MM.1S (cell line): ENCODE measurements around the gene ZSCAN25.

Experiments used
- DNase-seq: peaks from one replicate; pipeline ENCODE4 v3.0.0-alpha.2; 2015
- H2AFZ ChIP-seq: fragments of 300-600 bp; sonication (generic); 2 replicates; pipeline ENCODE4 v1.6.0; 2016; ENCODE audit warnings: antibody characterized with exemption, low read length
- H3F3A ChIP-seq: fragments of 300-600 bp; sonication (generic); 2 replicates; pipeline ENCODE4 v1.6.1; 2016; ENCODE audit warnings: mild to moderate bottlenecking, antibody characterized with exemption, low read length, moderate library complexity, mixed read lengths; ENCODE audit not compliant: insufficient read depth
- H3K27ac ChIP-seq: fragments of 300-600 bp; sonication (generic); 2 replicates; pipeline ENCODE4 v1.5.1; 2016; ENCODE audit warnings: mild to moderate bottlenecking, low read length
- H3K27me3 ChIP-seq: fragments of 300-600 bp; sonication (generic); replicated peaks from 2 replicates; pipeline ENCODE4 v1.6.0; 2016; ENCODE audit warnings: low read length; ENCODE audit not compliant: insufficient read depth
- H3K36me3 ChIP-seq: fragments of 300-600 bp; sonication (generic); replicated peaks from 2 replicates; pipeline ENCODE4 v1.6.1; 2016; ENCODE audit warnings: mild to moderate bottlenecking, low read length, mixed read lengths; ENCODE audit not compliant: insufficient read depth
- H3K4me1 ChIP-seq: fragments of 300-600 bp; sonication (generic); 2 replicates; pipeline ENCODE4 v1.6.1; 2016; ENCODE audit warnings: low read length, mixed read lengths
- H3K4me2 ChIP-seq: fragments of 300-600 bp; sonication (generic); 2 replicates; pipeline ENCODE4 v1.6.0; 2016; ENCODE audit warnings: low read depth, low read length
- H3K4me3 ChIP-seq: fragments of 300-600 bp; sonication (generic); 2 replicates; pipeline ENCODE4 v1.5.1; 2016; ENCODE audit warnings: low read length, mixed read lengths
- H3K79me2 ChIP-seq: fragments of 300-600 bp; sonication (generic); 2 replicates; pipeline ENCODE4 v1.6.1; 2016; ENCODE audit warnings: mixed run types, low read length, mixed read lengths
- H3K9ac ChIP-seq: fragments of 300-600 bp; sonication (generic); 2 replicates; pipeline ENCODE4 v1.6.1; 2016; ENCODE audit warnings: low read length, mixed read lengths
- H3K9me2 ChIP-seq: fragments of 300-600 bp; sonication (generic); replicated peaks from 2 replicates; pipeline ENCODE4 v1.6.1; 2016; ENCODE audit warnings: mild to moderate bottlenecking, low read length, mixed read lengths; ENCODE audit not compliant: insufficient read depth
- H3K9me3 ChIP-seq: fragments of 300-600 bp; sonication (generic); replicated peaks from 2 replicates; pipeline ENCODE4 v1.6.1; 2016; ENCODE audit warnings: mild to moderate bottlenecking, low read length, mixed read lengths; ENCODE audit not compliant: insufficient read depth
- H4K20me1 ChIP-seq: fragments of 300-600 bp; sonication (generic); 2 replicates; pipeline ENCODE4 v1.6.1; 2016; ENCODE audit warnings: mild to moderate bottlenecking, low read length, moderate library complexity, mixed read lengths; ENCODE audit not compliant: insufficient read depth
- EZH2 ChIP-seq: fragments of 300-600 bp; sonication (generic); optimal IDR thresholded peaks from 2 replicates; pipeline ENCODE3; 2017; ENCODE audit warnings: low read depth, mild to moderate bottlenecking, antibody characterized with exemption, low read length, mixed read lengths
- EZH2phosphoT487 ChIP-seq: fragments of 300-600 bp; sonication (generic); IDR thresholded peaks from 2 replicates; pipeline ENCODE4 v1.6.1; 2018; ENCODE audit warnings: antibody characterized with exemption, low read length
- TF ChIP-seq, protein P1 (sequence below): fragments of 300-600 bp; sonication (generic); IDR thresholded peaks from 2 replicates; pipeline ENCODE4 v1.5.1; 2016; ENCODE audit warnings: antibody characterized with exemption, low read length, mixed read lengths

ZSCAN25 gene

DNA sequence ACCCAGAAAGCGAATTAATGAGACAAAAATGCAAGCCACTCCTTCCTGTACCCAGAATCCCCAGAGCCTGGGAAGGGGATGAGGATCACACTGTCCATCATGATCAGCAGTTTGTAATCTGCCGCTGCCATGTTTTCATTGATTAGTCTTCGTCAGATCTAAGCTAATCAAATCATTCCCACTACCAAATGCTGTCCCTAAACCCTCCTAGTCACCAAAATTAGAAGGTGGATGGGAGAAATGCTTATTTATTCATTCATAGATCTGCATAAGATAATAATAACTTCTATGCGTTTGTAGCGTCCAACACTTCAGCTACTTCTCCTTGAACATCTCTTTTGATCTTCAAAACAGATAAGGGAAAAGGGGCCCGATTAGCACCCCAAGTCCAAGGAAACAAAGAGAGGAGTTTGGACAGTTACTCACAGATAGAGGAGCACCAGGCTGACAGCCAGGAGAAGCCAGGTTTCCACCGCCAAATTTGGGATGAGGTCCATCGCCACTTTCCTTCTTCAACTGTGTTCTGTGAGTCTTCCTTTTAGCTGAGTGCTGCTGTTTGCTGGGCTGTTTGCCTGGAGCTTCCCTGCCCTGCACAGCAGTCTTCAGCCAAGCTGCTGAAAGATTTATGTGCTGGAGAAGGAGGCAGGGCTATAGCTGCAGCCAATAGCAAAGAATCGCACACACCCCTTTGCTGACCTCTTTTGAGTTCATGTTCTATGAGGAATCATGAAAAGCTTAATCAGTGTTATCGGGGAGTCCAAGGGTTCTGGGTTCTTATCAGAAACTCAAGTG, 62.9 kb downstream of the ZSCAN25 start, which contains the start of gene CYP3A5:
Gene CYP3A5, minus strand, starts transcription at position 597 of the 792 bp plus-strand sequence. Its CDS starts 100 bp downstream, at position 497.
- H3K9me3 ChIP-seq, result no peaks in the 10 kb centered on the region
- H2AFZ ChIP-seq, result no peak within 1 kb of the TSS
- no peak within 1 kb of the TSS for H3K4me3 ChIP-seq

More for the DNA sequence above, 62.9 kb downstream of the ZSCAN25 start, which contains the start of gene CYP3A5:
- Histone ChIP-seq H3F3A (no peaks in the 10 kb centered on the region), H3K36me3 (no peaks in the 10 kb centered on the region), H3K4me2 (no peak within 1 kb of the TSS), H3K9me2 (no peaks in the 10 kb centered on the region), H3K27ac (no peak within 1 kb of the TSS), H3K79me2 (no peaks in the 10 kb centered on the region), H3K27me3 (no peaks in the 10 kb centered on the region), H4K20me1 (no peaks in the 10 kb centered on the region), H3K9ac (no peak within 1 kb of the TSS), H3K4me1 (no peaks in the 10 kb centered on the region)
- TF ChIP-seq EZH2phosphoT487 (no peak), EZH2 (no peak)
- TF ChIP-seq, protein P1, sequence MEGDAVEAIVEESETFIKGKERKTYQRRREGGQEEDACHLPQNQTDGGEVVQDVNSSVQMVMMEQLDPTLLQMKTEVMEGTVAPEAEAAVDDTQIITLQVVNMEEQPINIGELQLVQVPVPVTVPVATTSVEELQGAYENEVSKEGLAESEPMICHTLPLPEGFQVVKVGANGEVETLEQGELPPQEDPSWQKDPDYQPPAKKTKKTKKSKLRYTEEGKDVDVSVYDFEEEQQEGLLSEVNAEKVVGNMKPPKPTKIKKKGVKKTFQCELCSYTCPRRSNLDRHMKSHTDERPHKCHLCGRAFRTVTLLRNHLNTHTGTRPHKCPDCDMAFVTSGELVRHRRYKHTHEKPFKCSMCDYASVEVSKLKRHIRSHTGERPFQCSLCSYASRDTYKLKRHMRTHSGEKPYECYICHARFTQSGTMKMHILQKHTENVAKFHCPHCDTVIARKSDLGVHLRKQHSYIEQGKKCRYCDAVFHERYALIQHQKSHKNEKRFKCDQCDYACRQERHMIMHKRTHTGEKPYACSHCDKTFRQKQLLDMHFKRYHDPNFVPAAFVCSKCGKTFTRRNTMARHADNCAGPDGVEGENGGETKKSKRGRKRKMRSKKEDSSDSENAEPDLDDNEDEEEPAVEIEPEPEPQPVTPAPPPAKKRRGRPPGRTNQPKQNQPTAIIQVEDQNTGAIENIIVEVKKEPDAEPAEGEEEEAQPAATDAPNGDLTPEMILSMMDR, result no peak
- no peak for DNase-seq
